A673 (cell line): ENCODE data around the gene ZSCAN10. TPM values are rescaled to one million over a fixed set of nuclear protein-coding genes. Genes with fewer than 3 reads are reported as not detected.
"Not testable (repeated sequence)": the region's sequence is repeated elsewhere in the genome, so short reads cannot be mapped to it uniquely, and the experiment has no call there.

Experiments used
- BruUV-seq: library from RNA; stranded (reverse); fragments of 400-500 nt; replicated peaks from 2 replicates; lab custom pipeline; 2021; lab: Mats Ljungman, UMichigan
- CTCF ChIA-PET: fragments of 300-600 bp; sonication (Branson Sonifier 250); formaldehyde crosslinking; loops from one replicate; lab custom pipeline; 2022; ENCODE audit warnings: antibody characterized with exemption; lab: Charles Lee
- POLR2A ChIA-PET: fragments of 300-600 bp; sonication (Branson Sonifier 250); formaldehyde crosslinking; loops from one replicate; lab custom pipeline; 2022; ENCODE audit warnings: antibody characterized with exemption; ENCODE audit not compliant: low non-redundant PET; lab: Charles Lee
- DNase-seq: peaks from one replicate; pipeline ENCODE4 v3.0.0-alpha.2; 2015; ENCODE audit warnings: low spot score
- H3K27ac ChIP-seq: fragments of 200-600 bp; sonication (generic); 2 replicates; pipeline ENCODE4 v1.5.1; 2016; ENCODE audit warnings: mixed run types, low read depth, mild to moderate bottlenecking, mixed read lengths, antibody characterized with exemption, low read length; ENCODE audit not compliant: poor library complexity, severe bottlenecking
- H3K27me3 ChIP-seq: fragments of 200-600 bp; sonication (generic); replicated peaks from 2 replicates; pipeline ENCODE4 v1.6.1; 2017; ENCODE audit warnings: mixed run types, low read depth, mild to moderate bottlenecking, mixed read lengths, antibody characterized with exemption, low read length; ENCODE audit not compliant: insufficient read depth, poor library complexity
- H3K36me3 ChIP-seq: fragments of 200-600 bp; sonication (generic); 2 replicates; pipeline ENCODE4 v1.6.1; 2016; ENCODE audit warnings: mixed run types, mild to moderate bottlenecking, mixed read lengths, antibody characterized with exemption, low read length; ENCODE audit not compliant: insufficient read depth, poor library complexity, severe bottlenecking
- H3K4me1 ChIP-seq: fragments of 200-600 bp; sonication (generic); 2 replicates; pipeline ENCODE4 v1.6.1; 2017; ENCODE audit warnings: mixed run types, mild to moderate bottlenecking, mixed read lengths, antibody characterized with exemption, low read length; ENCODE audit not compliant: insufficient read depth, poor library complexity, severe bottlenecking
- H3K4me3 ChIP-seq: fragments of 200-600 bp; sonication (generic); 2 replicates; pipeline ENCODE4 v1.5.1; 2016; ENCODE audit warnings: low read depth, mixed run types, mild to moderate bottlenecking, mixed read lengths, low read length; ENCODE audit not compliant: poor library complexity, severe bottlenecking
- H3K9me3 ChIP-seq: fragments of 200-600 bp; sonication (generic); 2 replicates; pipeline ENCODE4 v1.6.1; 2016; ENCODE audit warnings: mixed run types, low read depth, mild to moderate bottlenecking, mixed read lengths, antibody characterized with exemption, low read length; ENCODE audit not compliant: poor library complexity, severe bottlenecking
- CTCF ChIP-seq: fragments of 300-800, 200-600 bp; sonication (generic); conservative IDR thresholded peaks from 2 replicates; pipeline ENCODE4 v1.5.1; 2017; ENCODE audit warnings: low read depth, mild to moderate bottlenecking, antibody characterized with exemption, low read length, moderate library complexity, mixed read lengths
- EZH2 ChIP-seq: fragments of 200-600 bp; sonication (generic); IDR thresholded peaks from 2 replicates; pipeline ENCODE4 v1.6.1; 2017; ENCODE audit warnings: borderline replicate concordance, low read depth, mild to moderate bottlenecking, mixed read lengths, antibody characterized with exemption, low read length; ENCODE audit not compliant: poor library complexity, severe bottlenecking
- intact Hi-C: fragments of 100-400 bp; cut with micrococcal nuclease; formaldehyde crosslinking; loops from one replicate; pipeline ENCODE4 v1.10.0; 2022; ENCODE audit not compliant: unreplicated experiment
- total RNA-seq: library from RNA; stranded (reverse); gene quantifications from 2 replicates; pipeline ENCODE4 v1.2.3, GENCODE V29; 2021

The ZSCAN10 gene
- total RNA-seq, 1 experiment from 2014 or later = not detected

- Histone ChIP-seq H3K4me1 (peaks cover 4% of the 10 kb centered on the region), H3K27ac (no peak overlapping the region), H3K4me3 (no peak overlapping the region), H3K36me3 (peaks cover 5% of the 10 kb centered on the region), H3K9me3 (no peaks in the 10 kb centered on the region), H3K27me3 (no peaks in the 10 kb centered on the region)
- no peak for TF ChIP-seq CTCF
- intact Hi-C loops = no loop called here
- ChIA-PET POLR2A (interaction anchor here (0.5 kb wide), 1 partner anchor 985 kb away, joined by 3 read pairs; the partner anchor contains the start of gene TRAF7), CTCF (no interaction called here)
- no TSS peak for BruUV-seq
- DNase-seq = no peak
These were observed 41.7 kb upstream of the ZSCAN10 start for GRCh38 chr16:3140603-3141427.

DNA sequence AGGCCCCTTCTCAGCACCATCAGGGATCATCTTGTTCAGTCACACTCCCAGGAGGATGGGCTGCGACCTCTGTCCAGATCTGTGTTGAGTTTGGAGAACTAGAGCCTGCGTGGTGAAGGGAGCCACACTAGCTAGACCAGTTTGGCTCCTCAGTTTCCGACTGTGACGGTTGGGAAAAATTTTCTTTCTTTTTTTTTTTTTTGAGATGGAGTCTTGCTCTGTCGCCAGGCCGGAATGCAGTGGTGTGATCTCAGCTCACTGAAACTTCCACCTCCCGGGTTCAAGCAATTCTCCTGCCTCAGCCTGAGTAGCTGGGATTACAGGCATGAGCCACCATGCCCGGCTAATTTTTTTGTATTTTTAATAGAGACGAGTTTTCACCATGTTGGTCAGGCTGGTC is 40.5 kb upstream of the ZSCAN10 start:
- H3K27me3 ChIP-seq, CTCF ChIA-PET, H3K9me3 ChIP-seq, DNase-seq, H3K4me3 ChIP-seq, H3K4me1 ChIP-seq, POLR2A ChIA-PET, BruUV-seq, H3K27ac ChIP-seq, H3K36me3 ChIP-seq, intact Hi-C loops: not testable (repeated sequence)

- intact Hi-C loops = no loop called here
- DNase-seq = no peak
- POLR2A ChIA-PET = no interaction called here
- CTCF ChIA-PET = no interaction called here
- no peak for TF ChIP-seq CTCF
- no TSS peak for BruUV-seq
- Histone ChIP-seq H3K4me1 (peaks cover 6% of the 10 kb centered on the region), H3K27me3 (no peaks in the 10 kb centered on the region), H3K4me3 (no peak overlapping the region), H3K27ac (no peak overlapping the region), H3K36me3 (peaks cover 5% of the 10 kb centered on the region), H3K9me3 (no peaks in the 10 kb centered on the region)
These were observed 39.8 kb upstream of the ZSCAN10 start for GRCh38 chr16:3138823-3139426.

- Histone ChIP-seq H3K4me1 (peaks cover 6% of the 10 kb centered on the region), H3K9me3 (no peaks in the 10 kb centered on the region), H3K4me3 (no peak overlapping the region), H3K27ac (no peak overlapping the region), H3K36me3 (peaks cover 5% of the 10 kb centered on the region), H3K27me3 (no peaks in the 10 kb centered on the region)
- TF ChIP-seq EZH2 = no peak
- no peak for TF ChIP-seq CTCF
- intact Hi-C loops = no loop called here
- DNase-seq = no peak
- ChIA-PET POLR2A (no interaction called here), CTCF (no interaction called here)
- BruUV-seq = no TSS peak
These were observed 39.2 kb upstream of the ZSCAN10 start for GRCh38 chr16:3138342-3138741.
